ENCODE data around the gene SPARCL1.
"Not testable (repeated sequence)": the region's sequence is repeated elsewhere in the genome, so short reads cannot be mapped to it uniquely, and the experiment has no call there.

The SPARCL1 gene

GRCh38 chr4:87500092-87500462 is 29.1 kb downstream of the SPARCL1 start:
- CTCF ChIA-PET: no interaction called here
- no peaks in the 10 kb centered on the region for H3K36me3 Mint-ChIP-seq
- no peak overlapping the region for H3K4me3 Mint-ChIP-seq

GRCh38 chr4:87499403-87500091 is 29.6 kb downstream of the SPARCL1 start:
- Mint-ChIP-seq H3K4me1 (peaks cover 4% of the 10 kb centered on the region), H3K4me3 (no peak overlapping the region), H3K27me3 (no peaks in the 10 kb centered on the region), H3K36me3 (no peaks in the 10 kb centered on the region), H3K9me3 (no peaks in the 10 kb centered on the region), H3K27ac (no peak overlapping the region)
- DNase-seq: no peak
- CTCF ChIA-PET: interaction anchor here (1.1 kb wide), 1 partner anchor 124 kb away, joined by 3 read pairs; no protein-coding TSS in a partner anchor

More at GRCh38 chr4:87500092-87500462, 29.1 kb downstream of the SPARCL1 start:
- H3K9me3 Mint-ChIP-seq: no peaks in the 10 kb centered on the region
- no peak for DNase-seq
- H3K4me1 Mint-ChIP-seq: peaks cover 4% of the 10 kb centered on the region
- H3K27me3 Mint-ChIP-seq: no peaks in the 10 kb centered on the region
- no peak overlapping the region for H3K27ac Mint-ChIP-seq

GRCh38 chr4:87498446-87498900 is 30.7 kb downstream of the SPARCL1 start:
- CTCF ChIA-PET: interaction anchor here (0.8 to 1.1 kb wide), 3 partner anchors 19 to 123 kb away, joined by 3 to 5 read pairs (median 3); no protein-coding TSS in a partner anchor
- Mint-ChIP-seq H3K36me3 (no peaks in the 10 kb centered on the region), H3K27me3 (no peaks in the 10 kb centered on the region), H3K27ac (no peak overlapping the region), H3K4me1 (peaks cover 4% of the 10 kb centered on the region), H3K4me3 (no peak overlapping the region), H3K9me3 (no peaks in the 10 kb centered on the region)
- no peak for DNase-seq

GRCh38 chr4:87497578-87497977 is 31.6 kb downstream of the SPARCL1 start:
- no peak overlapping the region for H3K27ac Mint-ChIP-seq
- DNase-seq: no peak
- no peak overlapping the region for H3K4me3 Mint-ChIP-seq
- no peaks in the 10 kb centered on the region for H3K36me3 Mint-ChIP-seq
- no peaks in the 10 kb centered on the region for H3K27me3 Mint-ChIP-seq
- CTCF ChIA-PET: interaction anchor here (0.8 kb wide), 1 partner anchor 18 kb away, joined by 3 read pairs; no protein-coding TSS in a partner anchor
- peaks cover 4% of the 10 kb centered on the region for H3K4me1 Mint-ChIP-seq
- no peaks in the 10 kb centered on the region for H3K9me3 Mint-ChIP-seq

- CTCF ChIA-PET: interaction anchor here (1.0 kb wide), 1 partner anchor 48 kb away, joined by 3 read pairs; no protein-coding TSS in a partner anchor
- no peak for DNase-seq
- Mint-ChIP-seq H3K36me3 (no peaks in the 10 kb centered on the region), H3K9me3 (no peaks in the 10 kb centered on the region), H3K4me1 (peaks cover 4% of the 10 kb centered on the region), H3K27ac (no peak overlapping the region), H3K27me3 (no peaks in the 10 kb centered on the region), H3K4me3 (no peak overlapping the region)
Measured at GRCh38 chr4:87497159-87497558, 32.0 kb downstream of the SPARCL1 start.

GRCh38 chr4:87493115-87493514 is 36.1 kb downstream of the SPARCL1 start:
- DNase-seq: no peak
- Mint-ChIP-seq H3K4me1 (peaks cover 2% of the 10 kb centered on the region), H3K9me3 (no peaks in the 10 kb centered on the region), H3K27me3 (no peaks in the 10 kb centered on the region), H3K36me3 (no peaks in the 10 kb centered on the region), H3K4me3 (no peak overlapping the region), H3K27ac (no peak overlapping the region)
- CTCF ChIA-PET: no interaction called here

- H3K27me3 Mint-ChIP-seq, H3K36me3 Mint-ChIP-seq, H3K4me1 Mint-ChIP-seq, CTCF ChIA-PET, H3K27ac Mint-ChIP-seq, H3K4me3 Mint-ChIP-seq, DNase-seq, H3K9me3 Mint-ChIP-seq: not testable (repeated sequence)
Measured at GRCh38 chr4:87491851-87492250, 37.3 kb downstream of the SPARCL1 start.

- H3K36me3 Mint-ChIP-seq: no peaks in the 10 kb centered on the region
- H3K4me3 Mint-ChIP-seq: no peak overlapping the region
- DNase-seq: no peak
- CTCF ChIA-PET: no interaction called here
- H3K27me3 Mint-ChIP-seq: no peaks in the 10 kb centered on the region
- peaks cover 2% of the 10 kb centered on the region for H3K4me1 Mint-ChIP-seq
- H3K9me3 Mint-ChIP-seq: no peaks in the 10 kb centered on the region
- H3K27ac Mint-ChIP-seq: no peak overlapping the region
Measured at GRCh38 chr4:87491436-87491835, 37.7 kb downstream of the SPARCL1 start.

- Mint-ChIP-seq H3K27ac (no peak overlapping the region), H3K36me3 (no peaks in the 10 kb centered on the region), H3K4me1 (peaks cover 2% of the 10 kb centered on the region), H3K27me3 (no peaks in the 10 kb centered on the region), H3K4me3 (no peak overlapping the region), H3K9me3 (no peaks in the 10 kb centered on the region)
- no peak for DNase-seq
- CTCF ChIA-PET: no interaction called here
Measured at GRCh38 chr4:87490664-87491369, 38.4 kb downstream of the SPARCL1 start.

GRCh38 chr4:87489678-87490077 is 39.5 kb downstream of the SPARCL1 start:
- CTCF ChIA-PET: no interaction called here
- no peak for DNase-seq
- H3K9me3 Mint-ChIP-seq: peaks cover 1% of the 10 kb centered on the region
- no peak overlapping the region for H3K27ac Mint-ChIP-seq
- H3K27me3 Mint-ChIP-seq: no peaks in the 10 kb centered on the region
- H3K4me3 Mint-ChIP-seq: no peak overlapping the region
- no peaks in the 10 kb centered on the region for H3K36me3 Mint-ChIP-seq
- peaks cover 2% of the 10 kb centered on the region for H3K4me1 Mint-ChIP-seq

GRCh38 chr4:87488666-87489065 is 40.5 kb downstream of the SPARCL1 start:
- H3K27me3 Mint-ChIP-seq, H3K9me3 Mint-ChIP-seq, H3K36me3 Mint-ChIP-seq, CTCF ChIA-PET, H3K27ac Mint-ChIP-seq, H3K4me3 Mint-ChIP-seq, H3K4me1 Mint-ChIP-seq, DNase-seq: not testable (repeated sequence)

GRCh38 chr4:87483247-87483646 is 45.9 kb downstream of the SPARCL1 start:
- not testable (repeated sequence) for H3K4me1 Mint-ChIP-seq, H3K27me3 Mint-ChIP-seq, DNase-seq, H3K4me3 Mint-ChIP-seq, H3K9me3 Mint-ChIP-seq, H3K27ac Mint-ChIP-seq, H3K36me3 Mint-ChIP-seq
- CTCF ChIA-PET: interaction anchor here (0.7 to 1.2 kb wide), 2 partner anchors 52 to 107 kb away, joined by 3 read pairs; no protein-coding TSS in a partner anchor

GRCh38 chr4:87481377-87481776 is 47.8 kb downstream of the SPARCL1 start:
- no peak for DNase-seq
- Mint-ChIP-seq H3K9me3 (peaks cover 1% of the 10 kb centered on the region), H3K27me3 (no peaks in the 10 kb centered on the region), H3K4me3 (no peak overlapping the region), H3K27ac (no peak overlapping the region), H3K36me3 (no peaks in the 10 kb centered on the region), H3K4me1 (no peaks in the 10 kb centered on the region)
- CTCF ChIA-PET: interaction anchor here (1.3 kb wide), 1 partner anchor 17 kb away, joined by 3 read pairs; no protein-coding TSS in a partner anchor

GRCh38 chr4:87478732-87479250 is 50.4 kb downstream of the SPARCL1 start:
- no peaks in the 10 kb centered on the region for H3K27me3 Mint-ChIP-seq
- H3K9me3 Mint-ChIP-seq: no peaks in the 10 kb centered on the region
- no peaks in the 10 kb centered on the region for H3K4me1 Mint-ChIP-seq
- DNase-seq: no peak
- no peak overlapping the region for H3K27ac Mint-ChIP-seq
- CTCF ChIA-PET: interaction anchor here (0.5 kb wide), 1 partner anchor 200 kb away, joined by 3 read pairs; no protein-coding TSS in a partner anchor
- no peaks in the 10 kb centered on the region for H3K36me3 Mint-ChIP-seq
- H3K4me3 Mint-ChIP-seq: no peak overlapping the region
